PC-3 (cell line): ENCODE results near the gene STEAP2. TPM values are rescaled to one million over a fixed set of nuclear protein-coding genes. Genes with fewer than 3 reads are reported as not detected.

Experiments used
- ATAC-seq: fragments of 200-7000 bp; cut with Tn5 transposase; 2 replicates; pipeline ENCODE4 v1.9.1; 2020; ENCODE audit warnings: mild to moderate bottlenecking, moderate library complexity
- BruUV-seq: library from RNA; stranded (reverse); fragments of 400-500 nt; replicated peaks from 2 replicates; lab custom pipeline; 2021; lab: Mats Ljungman, UMichigan
- CTCF ChIA-PET: fragments of 300-600 bp; sonication (Branson Sonifier 250); formaldehyde crosslinking; loops from one replicate; lab custom pipeline; 2022; ENCODE audit warnings: antibody characterized with exemption; lab: Charles Lee
- POLR2A ChIA-PET: fragments of 300-600 bp; sonication (Branson Sonifier 250); formaldehyde crosslinking; loops from one replicate; lab custom pipeline; 2022; ENCODE audit warnings: antibody characterized with exemption; ENCODE audit not compliant: unreplicated experiment; lab: Charles Lee
- DNase-seq: peaks from one replicate; pipeline ENCODE4 v3.0.0-alpha.2; 2015
- H2AFZ ChIP-seq: fragments of 300-600 bp; sonication (generic); 2 replicates; pipeline ENCODE4 v1.6.0; 2016; ENCODE audit warnings: antibody characterized with exemption, low read length
- H3F3A ChIP-seq: fragments of 300-600 bp; sonication (generic); one replicate; pipeline ENCODE4 v1.6.0; 2017; ENCODE audit warnings: antibody characterized with exemption, low read length, control low read depth, mild to moderate bottlenecking; ENCODE audit not compliant: unreplicated experiment
- H3K27ac ChIP-seq: fragments of 300-600 bp; sonication (generic); 2 replicates; pipeline ENCODE4 v1.5.1; 2016; ENCODE audit warnings: mild to moderate bottlenecking, low read length
- H3K27me3 ChIP-seq: fragments of 300-600 bp; sonication (generic); 2 replicates; pipeline ENCODE4 v1.6.1; 2016; ENCODE audit warnings: low read length, mixed read lengths
- H3K36me3 ChIP-seq: fragments of 300-600 bp; sonication (generic); 2 replicates; pipeline ENCODE4 v1.6.1; 2016; ENCODE audit warnings: low read depth, mixed run types, low read length, mixed read lengths
- H3K4me1 ChIP-seq: fragments of 300-600 bp; sonication (generic); 2 replicates; pipeline ENCODE4 v1.5.1; 2016; ENCODE audit warnings: low read length; ENCODE audit not compliant: insufficient read depth
- H3K4me2 ChIP-seq: fragments of 300-600 bp; sonication (generic); 2 replicates; pipeline ENCODE4 v1.6.0; 2016; ENCODE audit warnings: low read length
- H3K4me3 ChIP-seq: fragments of 300-600 bp; sonication (generic); 2 replicates; pipeline ENCODE4 v1.5.1; 2016; ENCODE audit warnings: mild to moderate bottlenecking, low read length, mixed read lengths
- H3K79me2 ChIP-seq: fragments of 300-600 bp; sonication (generic); 2 replicates; pipeline ENCODE4 v1.6.1; 2017; ENCODE audit warnings: low read length, mixed read lengths
- H3K9ac ChIP-seq: fragments of 300-600 bp; sonication (generic); 2 replicates; pipeline ENCODE4 v1.6.0; 2016; ENCODE audit warnings: mild to moderate bottlenecking, low read length
- H3K9me2 ChIP-seq: fragments of 300-600 bp; sonication (generic); replicated peaks from 2 replicates; pipeline ENCODE4 v1.6.1; 2016; ENCODE audit warnings: mixed run types, low read length, mixed read lengths
- H3K9me3 ChIP-seq: fragments of 300-600 bp; sonication (generic); 2 replicates; pipeline ENCODE4 v1.6.1; 2016; ENCODE audit warnings: low read length, mixed read lengths
- H4K20me1 ChIP-seq: fragments of 300-600 bp; sonication (generic); 2 replicates; pipeline ENCODE4 v1.6.1; 2016; ENCODE audit warnings: low read length, mixed read lengths
- CTCF ChIP-seq: fragments of 300-600 bp; sonication (generic); conservative IDR thresholded peaks from 2 replicates; pipeline ENCODE4 v1.5.1; 2017; ENCODE audit warnings: antibody characterized with exemption, low read depth, mild to moderate bottlenecking, low read length
- EZH2 ChIP-seq: fragments of 300-600 bp; sonication (generic); IDR thresholded peaks from one replicate; pipeline ENCODE4 v1.6.1; 2017; ENCODE audit warnings: antibody characterized with exemption, mild to moderate bottlenecking, low read length; ENCODE audit not compliant: unreplicated experiment
- EZH2phosphoT487 ChIP-seq: fragments of 300-600 bp; sonication (generic); IDR thresholded peaks from 2 replicates; pipeline ENCODE4 v1.6.1; 2018; ENCODE audit warnings: mild to moderate bottlenecking, antibody characterized with exemption, low read length, borderline replicate concordance
- intact Hi-C: fragments of 100-400 bp; cut with micrococcal nuclease; formaldehyde crosslinking; loops from 2 replicates; pipeline ENCODE4 v1.9.0; 2023
- total RNA-seq: library from RNA; depleted of rRNA; stranded (reverse); fragments of >200 nt; gene quantifications from 2 replicates; pipeline ENCODE4 v1.2.3, GENCODE V29; 2014

The STEAP2 gene
- total RNA-seq, 1 experiment from 2014 or later: 7.0 TPM

GRCh38 chr7:90178166-90178565, 33.4 kb upstream of the STEAP2 start:
- Histone ChIP-seq H3K9me3 (no peaks in the 10 kb centered on the region), H3K27me3 (no peaks in the 10 kb centered on the region), H3K36me3 (no peaks in the 10 kb centered on the region), H3K4me3 (no peak overlapping the region), H3F3A (no peaks in the 10 kb centered on the region), H3K9me2 (no peaks in the 10 kb centered on the region), H3K4me1 (peaks cover 38% of the 10 kb centered on the region), H3K4me2 (peak overlapping the region; percentile 63), H3K27ac (peak overlapping the region; percentile 78), H3K79me2 (no peaks in the 10 kb centered on the region), H3K9ac (peak overlapping the region; percentile 33; the same call in 1 of the 2 replicates), H4K20me1 (no peaks in the 10 kb centered on the region), H2AFZ (peak overlapping the region; percentile 45; the same call in 1 of the 2 replicates)
- POLR2A ChIA-PET: interaction anchor here (0.6 to 1.7 kb wide), 5 partner anchors 10 to 540 kb away, joined by 4 to 12 read pairs (median 9); partner anchors contain the start of gene STEAP2
- CTCF ChIA-PET: interaction anchor here (0.6 to 1.6 kb wide), 3 partner anchors 19 to 33 kb away, joined by 3 to 11 read pairs (median 4); partner anchors contain the start of genes STEAP1 and STEAP2
- TF ChIP-seq CTCF (no peak), EZH2 (no peak), EZH2phosphoT487 (no peak)
- no peak for DNase-seq
- intact Hi-C loops: loop anchor here (2.0 kb wide), 1 partner anchor 73 kb away; no protein-coding TSS in a partner anchor
- ATAC-seq: no peak
- no TSS peak for BruUV-seq

- intact Hi-C loops: loop anchor here (1.0 to 2.0 kb wide), 2 partner anchors 21 to 72 kb away; no protein-coding TSS in a partner anchor
- H3F3A ChIP-seq: no peaks in the 10 kb centered on the region
- no TSS peak for BruUV-seq
- H3K4me2 ChIP-seq: peak overlapping the region; percentile 63
- H3K9ac ChIP-seq: peak overlapping the region; percentile 33
- TF ChIP-seq EZH2: no peak
- TF ChIP-seq CTCF: no peak
- no peak for TF ChIP-seq EZH2phosphoT487
- H3K36me3 ChIP-seq: no peaks in the 10 kb centered on the region
- H3K9me3 ChIP-seq: no peaks in the 10 kb centered on the region
- POLR2A ChIA-PET: interaction anchor here (0.6 to 1.7 kb wide), 5 partner anchors 9 to 539 kb away, joined by 4 to 12 read pairs (median 9); partner anchors contain the start of gene STEAP2
- peak overlapping the region; percentile 45 for H2AFZ ChIP-seq
- no peaks in the 10 kb centered on the region for H3K79me2 ChIP-seq
- no peaks in the 10 kb centered on the region for H4K20me1 ChIP-seq
- peak overlapping the region; percentile 37; the same call in 1 of the 2 replicates for H3K4me3 ChIP-seq
- H3K27me3 ChIP-seq: no peaks in the 10 kb centered on the region
- no peaks in the 10 kb centered on the region for H3K9me2 ChIP-seq
- DNase-seq (peak; percentile 94), ATAC-seq (peak; percentile 95)
- H3K4me1 ChIP-seq: peaks cover 35% of the 10 kb centered on the region
- H3K27ac ChIP-seq: peak overlapping the region; percentile 78
- CTCF ChIA-PET: interaction anchor here (1.0 to 1.6 kb wide), 2 partner anchors 24 to 33 kb away, joined by 3 to 11 read pairs; partner anchors contain the start of genes STEAP1 and STEAP2
Observed at GRCh38 chr7:90178679-90179278, 32.8 kb upstream of the STEAP2 start.
